Endothelial cell (in vitro differentiated cells): Measurements from ENCODE around the gene APBA2. TPM values are rescaled to one million over a fixed set of nuclear protein-coding genes. Genes with fewer than 3 reads are reported as not detected.

Source experiments
- DNase-seq: peaks from one replicate; pipeline ENCODE4 v3.0.0; 2021; ENCODE audit warnings: low spot score
- H3K27ac Mint-ChIP-seq: one replicate; pipeline ENCODE4 v1.8.0; 2021; ENCODE audit warnings: mixed read lengths, inconsistent platforms; ENCODE audit not compliant: unreplicated experiment
- H3K27me3 Mint-ChIP-seq: one replicate; pipeline ENCODE4 v1.8.0; 2021; ENCODE audit warnings: mild to moderate bottlenecking, moderate library complexity, mixed read lengths, inconsistent platforms; ENCODE audit not compliant: unreplicated experiment
- H3K36me3 Mint-ChIP-seq: one replicate; pipeline ENCODE4 v1.8.0; 2021; ENCODE audit warnings: mild to moderate bottlenecking, low read depth, mixed read lengths, inconsistent platforms; ENCODE audit not compliant: unreplicated experiment
- H3K4me1 Mint-ChIP-seq: one replicate; pipeline ENCODE4 v1.8.0; 2021; ENCODE audit warnings: mild to moderate bottlenecking, mixed read lengths, inconsistent platforms; ENCODE audit not compliant: unreplicated experiment
- H3K4me3 Mint-ChIP-seq: one replicate; pipeline ENCODE4 v1.8.0; 2021; ENCODE audit warnings: mild to moderate bottlenecking, mixed read lengths, inconsistent platforms; ENCODE audit not compliant: unreplicated experiment
- H3K9me3 Mint-ChIP-seq: one replicate; pipeline ENCODE4 v1.8.0; 2021; ENCODE audit warnings: mixed read lengths, inconsistent platforms; ENCODE audit not compliant: unreplicated experiment
- CTCF ChIP-seq: fragments of 200-600 bp; sonication (generic); IDR thresholded peaks from one replicate; pipeline ENCODE4 v1.5.0; 2021; ENCODE audit warnings: antibody characterized with exemption; ENCODE audit not compliant: unreplicated experiment
- total RNA-seq: library from RNA; stranded (reverse); fragmentation: NEBNext Ultra II Directional; extraction: Animal tissue kit (Norgen Biotek cat#: 25700); gene quantifications from one replicate; pipeline ENCODE4 v1.2.1, GENCODE V29; 2021; ENCODE audit not compliant: unreplicated experiment

Gene APBA2
- total RNA-seq, 1 donor from 2014 or later, result 33.1 TPM

- DNase-seq, result no peak
- no peak for TF ChIP-seq CTCF
- Mint-ChIP-seq H3K4me1 (peaks cover 16% of the 10 kb centered on the region), H3K27ac (no peak overlapping the region), H3K9me3 (no peaks in the 10 kb centered on the region), H3K27me3 (peaks cover 8% of the 10 kb centered on the region), H3K36me3 (peaks cover 5% of the 10 kb centered on the region), H3K4me3 (peak overlapping the region; percentile 15)
These were observed 1.4 kb upstream of the APBA2 start for GRCh38 chr15:28884151-28884940.

GRCh38 chr15:28885128-28885629 lies 595 bp upstream of the APBA2 start:
- Mint-ChIP-seq H3K4me1 (peaks cover 20% of the 10 kb centered on the region), H3K36me3 (peaks cover 5% of the 10 kb centered on the region), H3K27me3 (peaks cover 11% of the 10 kb centered on the region), H3K4me3 (no peak overlapping the region), H3K9me3 (no peaks in the 10 kb centered on the region), H3K27ac (no peak overlapping the region)
- no peak for TF ChIP-seq CTCF
- no peak for DNase-seq

DNA sequence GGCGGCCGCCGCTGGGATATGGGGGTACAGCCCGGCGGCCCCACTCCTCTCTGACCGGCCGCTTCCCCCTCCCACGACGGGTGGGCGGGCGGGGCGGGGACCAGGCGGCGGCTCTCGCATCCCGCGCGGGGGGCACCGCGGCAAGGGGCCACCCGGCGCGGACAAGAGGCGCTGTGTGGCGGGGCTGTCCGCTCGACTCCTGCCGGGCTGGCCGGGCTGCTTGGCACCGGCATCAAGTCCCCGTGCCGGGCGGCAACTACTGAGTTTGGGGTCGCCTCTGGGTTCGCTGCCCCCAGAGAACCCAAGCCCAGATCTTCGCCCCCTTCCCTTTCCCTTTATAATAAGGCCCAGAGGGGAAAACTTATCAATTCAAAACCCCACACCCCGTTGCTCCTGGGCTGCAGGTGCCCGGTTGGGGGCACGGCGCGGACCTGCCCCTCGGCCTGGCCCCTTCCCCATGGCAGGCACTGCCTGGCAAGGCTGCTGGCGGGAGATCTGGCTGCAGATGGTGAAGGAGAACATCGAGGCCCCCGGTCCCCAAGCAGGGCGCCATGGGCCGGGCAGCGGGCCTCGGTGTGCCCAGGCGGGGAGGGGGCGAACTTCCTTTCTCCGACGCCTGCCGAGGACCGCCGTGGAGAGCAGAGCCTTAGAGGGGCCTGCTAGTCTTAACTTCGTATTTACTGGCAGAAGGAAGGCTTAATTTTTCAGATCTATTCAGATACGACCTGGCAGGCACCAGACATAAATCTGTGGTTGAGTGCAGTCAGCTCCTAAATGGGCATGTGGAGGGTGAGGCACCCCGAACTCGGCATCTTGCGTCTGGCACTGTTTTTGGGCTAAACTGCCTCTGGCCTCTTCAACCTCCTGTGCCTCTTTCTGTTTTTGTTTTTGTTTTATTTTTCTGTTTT lies 911 bp downstream of the APBA2 start:
- peaks cover 16% of the 10 kb centered on the region for H3K4me1 Mint-ChIP-seq
- TF ChIP-seq CTCF, result no peak
- H3K4me3 Mint-ChIP-seq, result peak overlapping the region; percentile 90
- H3K27ac Mint-ChIP-seq, result peak overlapping the region; percentile 53
- peaks cover 5% of the 10 kb centered on the region for H3K36me3 Mint-ChIP-seq
- H3K9me3 Mint-ChIP-seq, result no peaks in the 10 kb centered on the region
- H3K27me3 Mint-ChIP-seq, result peaks cover 11% of the 10 kb centered on the region
- no peak for DNase-seq

GRCh38 chr15:28887339-28888174 lies 1.8 kb downstream of the APBA2 start:
- H3K9me3 Mint-ChIP-seq, result no peaks in the 10 kb centered on the region

More at GRCh38 chr15:28887339-28888174, 1.8 kb downstream of the APBA2 start:
- H3K4me3 Mint-ChIP-seq, result peak overlapping the region; percentile 90
- peaks cover 16% of the 10 kb centered on the region for H3K4me1 Mint-ChIP-seq
- no peak for DNase-seq
- no peak for TF ChIP-seq CTCF
- H3K27me3 Mint-ChIP-seq, result peaks cover 11% of the 10 kb centered on the region
- H3K27ac Mint-ChIP-seq, result peak overlapping the region; percentile 53
- H3K36me3 Mint-ChIP-seq, result peaks cover 5% of the 10 kb centered on the region
